Measurements from ENCODE around the gene RNF223. TPM values are rescaled to one million over a fixed set of nuclear protein-coding genes. Genes with fewer than 3 reads are reported as not detected.
"Not testable (repeated sequence)": the region's sequence is repeated elsewhere in the genome, so short reads cannot be mapped to it uniquely, and the experiment has no call there.

The RNF223 gene
- total RNA-seq, 1 experiment from 2014 or later, result not detected

- peak overlapping the region; percentile 41 for H3K4me3 ChIP-seq
- peaks cover 37% of the 10 kb centered on the region for H3K27me3 ChIP-seq (replicated peaks)
- peaks cover 23% of the 10 kb centered on the region for H3K4me1 ChIP-seq (replicated peaks)
- H3K36me3 ChIP-seq, result peaks cover 7% of the 10 kb centered on the region
- H3K27ac ChIP-seq, result no peak overlapping the region
- peak in 1 of 2 experiments; percentile 34 for DNase-seq (ENCODE audit: low read depth in 1 of 2, low spot score in 2 of 2)
- H3K9me3 ChIP-seq (replicated peaks), result no peaks in the 10 kb centered on the region; the same call in 1 of the 2 replicates
Measured at GRCh38 chr1:1058921-1059493, 15.1 kb downstream of the RNF223 start.

- H3K4me3 ChIP-seq, result no peak overlapping the region; the same call in 1 of the 2 replicates
- DNase-seq (ENCODE audit: low read depth in 1 of 2, low spot score in 2 of 2), result no peak
- no peak overlapping the region for H3K27ac ChIP-seq
- H3K27me3 ChIP-seq (replicated peaks), result peaks cover 37% of the 10 kb centered on the region
- H3K4me1 ChIP-seq (replicated peaks), result peaks cover 16% of the 10 kb centered on the region
- H3K36me3 ChIP-seq, result peaks cover 12% of the 10 kb centered on the region
- H3K9me3 ChIP-seq (replicated peaks), result no peaks in the 10 kb centered on the region; the same call in 1 of the 2 replicates
Measured at GRCh38 chr1:1058088-1058905, 15.8 kb downstream of the RNF223 start.

DNA sequence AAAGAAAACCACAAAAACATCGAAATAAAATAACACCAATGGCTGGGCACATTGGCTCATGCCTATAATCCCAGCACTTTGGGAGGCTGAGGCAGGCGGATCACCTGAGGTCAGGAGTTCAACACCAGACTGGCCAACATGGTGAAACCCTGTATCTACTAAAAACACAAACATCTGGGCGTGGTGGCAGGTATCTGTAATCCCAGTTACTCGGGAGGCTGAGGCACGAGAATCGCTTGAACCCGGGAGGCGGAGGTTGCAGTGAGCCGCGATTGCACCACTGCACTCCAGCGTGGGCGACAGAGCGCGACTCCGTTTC, 16.4 kb downstream of the RNF223 start:
- not testable (repeated sequence) for H3K4me3 ChIP-seq; H3K9me3 ChIP-seq (replicated peaks); DNase-seq (ENCODE audit: low read depth in 1 of 2, low spot score in 2 of 2); H3K27ac ChIP-seq
- Histone ChIP-seq H3K4me1 (replicated peaks) (peaks cover 13% of the 10 kb centered on the region), H3K27me3 (replicated peaks) (peaks cover 37% of the 10 kb centered on the region), H3K36me3 (peaks cover 12% of the 10 kb centered on the region)

GRCh38 chr1:1055841-1056736, 18.0 kb downstream of the RNF223 start:
- Histone ChIP-seq H3K4me1 (replicated peaks) (peaks cover 13% of the 10 kb centered on the region), H3K27ac (no peak overlapping the region), H3K4me3 (no peak overlapping the region), H3K27me3 (replicated peaks) (peaks cover 34% of the 10 kb centered on the region), H3K36me3 (peaks cover 20% of the 10 kb centered on the region), H3K9me3 (replicated peaks) (no peaks in the 10 kb centered on the region)
- no peak for DNase-seq (ENCODE audit: low read depth in 1 of 2, low spot score in 2 of 2)

GRCh38 chr1:1054971-1055370, 19.1 kb downstream of the RNF223 start:
- no peak for DNase-seq (ENCODE audit: low read depth in 1 of 2, low spot score in 2 of 2)
- Histone ChIP-seq H3K4me1 (replicated peaks) (peaks cover 12% of the 10 kb centered on the region), H3K36me3 (peaks cover 28% of the 10 kb centered on the region), H3K9me3 (replicated peaks) (no peaks in the 10 kb centered on the region), H3K4me3 (no peak overlapping the region), H3K27me3 (replicated peaks) (peaks cover 22% of the 10 kb centered on the region), H3K27ac (no peak overlapping the region)

GRCh38 chr1:1054099-1054700, 19.9 kb downstream of the RNF223 start:
- H3K27ac ChIP-seq, result no peak overlapping the region
- no peak for DNase-seq (ENCODE audit: low read depth in 1 of 2, low spot score in 2 of 2)
- no peaks in the 10 kb centered on the region for H3K9me3 ChIP-seq (replicated peaks)
- H3K36me3 ChIP-seq, result peaks cover 32% of the 10 kb centered on the region
- H3K4me1 ChIP-seq (replicated peaks), result peaks cover 6% of the 10 kb centered on the region
- H3K4me3 ChIP-seq, result no peak overlapping the region
- H3K27me3 ChIP-seq (replicated peaks), result peaks cover 18% of the 10 kb centered on the region

DNA sequence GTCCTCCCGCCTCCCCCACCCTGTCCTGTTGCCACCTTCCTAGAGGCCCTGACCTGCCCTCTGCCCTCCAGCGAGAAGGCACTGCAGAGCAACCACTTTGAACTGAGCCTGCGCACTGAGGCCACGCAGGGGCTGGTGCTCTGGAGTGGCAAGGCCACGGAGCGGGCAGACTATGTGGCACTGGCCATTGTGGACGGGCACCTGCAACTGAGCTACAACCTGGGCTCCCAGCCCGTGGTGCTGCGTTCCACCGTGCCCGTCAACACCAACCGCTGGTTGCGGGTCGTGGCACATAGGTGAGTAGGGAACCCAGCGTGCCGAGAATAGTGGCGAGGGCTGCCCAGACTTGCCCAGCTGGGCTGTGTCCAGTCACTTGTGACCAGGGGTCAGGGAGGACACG, 20.4 kb downstream of the RNF223 start:
- H3K4me3 ChIP-seq, result no peak overlapping the region
- peaks cover 14% of the 10 kb centered on the region for H3K27me3 ChIP-seq (replicated peaks)
- DNase-seq (ENCODE audit: low read depth in 1 of 2, low spot score in 2 of 2), result no peak
- no peak overlapping the region for H3K27ac ChIP-seq
- peaks cover 33% of the 10 kb centered on the region for H3K36me3 ChIP-seq
- peaks cover under 1% of the 10 kb centered on the region for H3K4me1 ChIP-seq (replicated peaks)
- H3K9me3 ChIP-seq (replicated peaks), result no peaks in the 10 kb centered on the region

GRCh38 chr1:1053022-1053421, 21.1 kb downstream of the RNF223 start:
- H3K36me3 ChIP-seq, result peaks cover 33% of the 10 kb centered on the region

GRCh38 chr1:1052003-1052840, 21.9 kb downstream of the RNF223 start:
- DNase-seq (ENCODE audit: low read depth in 1 of 2, low spot score in 2 of 2), result no peak
- Histone ChIP-seq H3K9me3 (replicated peaks) (no peaks in the 10 kb centered on the region), H3K27me3 (replicated peaks) (peaks cover under 1% of the 10 kb centered on the region; the same call in 1 of the 2 replicates), H3K27ac (no peak overlapping the region), H3K36me3 (peaks cover 39% of the 10 kb centered on the region), H3K4me1 (replicated peaks) (no peaks in the 10 kb centered on the region), H3K4me3 (no peak overlapping the region)

More at GRCh38 chr1:1053022-1053421, 21.1 kb downstream of the RNF223 start:
- H3K9me3 ChIP-seq (replicated peaks), result no peaks in the 10 kb centered on the region
- no peak overlapping the region for H3K4me3 ChIP-seq
- no peaks in the 10 kb centered on the region for H3K4me1 ChIP-seq (replicated peaks)
- H3K27ac ChIP-seq, result no peak overlapping the region
- peaks cover 7% of the 10 kb centered on the region for H3K27me3 ChIP-seq (replicated peaks)
- no peak for DNase-seq (ENCODE audit: low read depth in 1 of 2, low spot score in 2 of 2)

GRCh38 chr1:1051127-1051810, 22.8 kb downstream of the RNF223 start:
- no peak for DNase-seq (ENCODE audit: low read depth in 1 of 2, low spot score in 2 of 2)
- no peaks in the 10 kb centered on the region for H3K4me1 ChIP-seq (replicated peaks)
- no peaks in the 10 kb centered on the region for H3K27me3 ChIP-seq (replicated peaks)
- no peak overlapping the region for H3K4me3 ChIP-seq
- H3K36me3 ChIP-seq, result peaks cover 45% of the 10 kb centered on the region
- H3K9me3 ChIP-seq (replicated peaks), result no peaks in the 10 kb centered on the region
- H3K27ac ChIP-seq, result no peak overlapping the region

DNA sequence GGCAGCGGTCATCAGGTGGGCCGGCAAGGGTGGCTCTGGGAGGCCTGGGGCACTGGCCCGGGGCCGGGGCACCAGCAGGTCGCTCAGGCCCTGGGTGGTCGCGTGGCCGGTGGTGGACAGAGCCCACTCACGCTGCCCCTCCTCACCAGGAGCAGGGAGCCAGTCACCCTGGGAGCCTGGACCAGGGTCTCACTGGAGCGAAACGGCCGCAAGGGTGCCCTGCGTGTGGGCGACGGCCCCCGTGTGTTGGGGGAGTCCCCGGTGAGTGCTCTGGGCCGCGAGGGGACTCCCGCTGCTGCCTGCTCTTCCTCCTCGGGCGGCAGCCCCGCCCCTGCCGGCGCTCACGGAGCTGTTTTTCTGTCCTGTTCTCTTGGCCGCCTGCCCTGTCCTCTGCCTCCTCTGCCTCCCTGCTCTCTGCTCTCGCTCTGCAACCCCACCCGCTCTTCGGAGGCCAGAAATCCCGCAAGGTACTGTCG, 23.5 kb downstream of the RNF223 start:
- Histone ChIP-seq H3K36me3 (peaks cover 49% of the 10 kb centered on the region), H3K4me3 (no peak overlapping the region), H3K27ac (no peak overlapping the region), H3K9me3 (replicated peaks) (no peaks in the 10 kb centered on the region), H3K4me1 (replicated peaks) (no peaks in the 10 kb centered on the region), H3K27me3 (replicated peaks) (no peaks in the 10 kb centered on the region)
- DNase-seq (ENCODE audit: low read depth in 1 of 2, low spot score in 2 of 2), result no peak

Measured in SJSA1 (cell line).